GM12878 (cell line): Measurements from ENCODE around the gene DGKB. TPM values are rescaled to one million over a fixed set of nuclear protein-coding genes. Genes with fewer than 3 reads are reported as not detected.

Source experiments
- ATAC-seq: fragments of 200-7000 bp; cut with Tn5 transposase; 3 replicates; pipeline ENCODE4 v1.9.1; 2020; ENCODE audit warnings: mild to moderate bottlenecking, moderate library complexity
- BruUV-seq: library from RNA; stranded (reverse); fragments of 400-500 nt; replicated peaks from 2 replicates; lab custom pipeline; 2021; lab: Mats Ljungman, UMichigan
- CTCF ChIA-PET: fragments of 300-600 bp; sonication (Branson Sonifier 250); formaldehyde crosslinking; extraction: SDS; loops from one replicate; lab custom pipeline; 2021; ENCODE audit warnings: inconsistent platforms; lab: Yijun Ruan, JAX
- POLR2A ChIA-PET: fragments of 350-600 bp; formaldehyde crosslinking; extraction: SDS; loops from one replicate; lab custom pipeline; 2021; ENCODE audit warnings: inconsistent platforms; lab: Charles Lee
- RAD21 ChIA-PET: fragments of 300-600 bp; sonication (Branson Sonifier 250); formaldehyde crosslinking; loops from one replicate; lab custom pipeline; 2023; ENCODE audit warnings: antibody characterized with exemption; ENCODE audit not compliant: unreplicated experiment; lab: Charles Lee
- SMC1A ChIA-PET: fragments of 300-600 bp; sonication (Branson Sonifier 250); formaldehyde crosslinking; loops from one replicate; lab custom pipeline; 2023; ENCODE audit not compliant: unreplicated experiment, uncharacterized antibody; lab: Charles Lee
- DNase-seq: peaks from one replicate; pipeline ENCODE4 v3.0.0-alpha.2; 2011; ENCODE audit warnings: low read depth, low spot score
- FAIRE-seq: peaks from 3 replicates; lab custom pipeline; 2011; peaks lifted over from hg19 to GRCh38; lab: Jason Lieb, UNC
- H2AFZ ChIP-seq: 2 replicates; pipeline ENCODE4 v1.6.0; 2011; ENCODE audit warnings: low read depth, low read length, control low read depth; ENCODE audit not compliant: control insufficient read depth
- H3K27ac ChIP-seq: 2 replicates; pipeline ENCODE4 v1.5.1; 2011; ENCODE audit warnings: control low read depth; ENCODE audit not compliant: control insufficient read depth, insufficient read depth
- H3K27me3 ChIP-seq, 2 experiments: replicated peaks in 1 of 2; 2 replicates each; pipeline versions ENCODE4 v1.6.0 to v1.6.1; 2011; ENCODE audit warnings: low read length in 1 of 2; ENCODE audit not compliant: control insufficient read depth in 2 of 2, insufficient read depth in 2 of 2
- H3K36me3 ChIP-seq, 2 experiments: 2 replicates each; pipeline ENCODE4 v1.5.1; 2011; ENCODE audit warnings: low read length in 1 of 2; ENCODE audit not compliant: control insufficient read depth in 2 of 2, insufficient read depth in 2 of 2
- H3K4me1 ChIP-seq: 2 replicates; pipeline ENCODE4 v1.6.1; 2011; ENCODE audit warnings: mild to moderate bottlenecking, low read length, moderate library complexity, mixed read lengths; ENCODE audit not compliant: control insufficient read depth, insufficient read depth
- H3K4me2 ChIP-seq: 2 replicates; pipeline ENCODE4 v1.6.0; 2011; ENCODE audit warnings: control low read depth; ENCODE audit not compliant: control insufficient read depth, insufficient read depth
- H3K4me3 ChIP-seq: fragments of 200-600 bp; sonication (generic); 2 replicates; pipeline ENCODE4 v1.5.1; 2016
- H3K79me2 ChIP-seq: 2 replicates; pipeline ENCODE4 v1.6.0; 2011; ENCODE audit warnings: low read length; ENCODE audit not compliant: control insufficient read depth, insufficient read depth
- H3K9ac ChIP-seq: 2 replicates; pipeline ENCODE4 v1.8.0; 2011; ENCODE audit warnings: low read length, control low read depth, mixed read lengths; ENCODE audit not compliant: control insufficient read depth, insufficient read depth
- H3K9me3 ChIP-seq: replicated peaks from 3 replicates; pipeline ENCODE4 v1.5.1; 2011; ENCODE audit warnings: mild to moderate bottlenecking, low read length; ENCODE audit not compliant: control insufficient read depth, insufficient read depth
- H4K20me1 ChIP-seq: 2 replicates; pipeline ENCODE4 v1.6.0; 2011; ENCODE audit not compliant: control insufficient read depth, insufficient read depth
- ASH2L ChIP-seq: fragments of 300-600, 200-600 bp; sonication (generic); IDR thresholded peaks from 2 replicates; pipeline ENCODE4 v1.6.1; 2017; ENCODE audit warnings: low read depth, mild to moderate bottlenecking, borderline replicate concordance
- ATF7 ChIP-seq: fragments of 450-650 bp; IDR thresholded peaks from 2 replicates; pipeline ENCODE4 v1.6.1; 2016; ENCODE audit warnings: low read depth, mild to moderate bottlenecking
- E2F8 ChIP-seq: fragments of 450-650 bp; IDR thresholded peaks from 2 replicates; pipeline ENCODE4 v1.6.1; 2018; ENCODE audit warnings: mild to moderate bottlenecking, low read depth, moderate library complexity; ENCODE audit not compliant: partially characterized antibody
- LARP7 ChIP-seq: fragments of 450-650 bp; IDR thresholded peaks from 2 replicates; pipeline ENCODE4 v1.6.1; 2017; ENCODE audit warnings: mild to moderate bottlenecking
- PBX3 ChIP-seq: IDR thresholded peaks from 2 replicates; pipeline ENCODE4 v1.6.1; 2011; ENCODE audit warnings: mild to moderate bottlenecking, low read depth, low read length, moderate library complexity; ENCODE audit not compliant: insufficient replicate concordance
- SIX5 ChIP-seq: IDR thresholded peaks from 2 replicates; pipeline ENCODE4 v1.6.1; 2011; ENCODE audit warnings: mild to moderate bottlenecking, low read depth, low read length, moderate library complexity; ENCODE audit not compliant: severe bottlenecking
- SP1 ChIP-seq: IDR thresholded peaks from one replicate; pipeline ENCODE4 v1.6.1; 2011; ENCODE audit warnings: low read depth, low read length
- TAF1 ChIP-seq: IDR thresholded peaks from 2 replicates; pipeline ENCODE4 v1.6.1; 2011; ENCODE audit warnings: mild to moderate bottlenecking, low read depth, low read length, borderline replicate concordance
- USF2 ChIP-seq: IDR thresholded peaks from 2 replicates; pipeline ENCODE4 v1.6.1; 2011; ENCODE audit warnings: low read depth, low read length, improper control_type of control experiment, borderline replicate concordance
- ZBTB11 ChIP-seq: fragments of 450-650 bp; formaldehyde crosslinking; IDR thresholded peaks from 2 replicates; pipeline ENCODE4 v1.5.0; 2022; ENCODE audit warnings: mild to moderate bottlenecking, missing genetic modification characterization
- ZNF687 ChIP-seq: fragments of 450-650 bp; IDR thresholded peaks from 2 replicates; pipeline ENCODE4 v1.6.1; 2017; ENCODE audit warnings: mild to moderate bottlenecking, moderate library complexity
- ZSCAN29 ChIP-seq: fragments of 450-650 bp; IDR thresholded peaks from 2 replicates; pipeline ENCODE4 v1.6.1; 2017; ENCODE audit warnings: mild to moderate bottlenecking, moderate library complexity
- in situ Hi-C: fragments of 300-500 bp; cut with MboI; formaldehyde crosslinking; loops from 9 replicates; pipeline ENCODE4 v1.14.3; 2018; ENCODE audit warnings: mixed read lengths
- intact Hi-C: fragments of 100-400 bp; cut with micrococcal nuclease; formaldehyde crosslinking; loops from one replicate; pipeline ENCODE4 v1.14.2; 2022; ENCODE audit not compliant: unreplicated experiment
- polyA plus RNA-seq, 11 experiments: library from polyadenylated mRNA; depleted of rRNA in 4 of 11; unstranded in 6 of 11; stranded (reverse) in 5 of 11; fragments of >200 nt; fragmentation: Nextera tagmentation in 4 of 11; fragmentation: Illumina TruSeq in 1 of 11; extraction: Ambion mirVana in 4 of 11; extraction: Trizol in 1 of 11; gene quantifications; 1 replicate in 1 of 11; 2 replicates in 10 of 11; pipeline versions ENCODE4 v1.2.1 to v1.2.3, GENCODE V29; 2011 to 2016; ENCODE audit warnings: inconsistent platforms in 2 of 11, missing spikeins in 2 of 11, low read depth in 1 of 11
- total RNA-seq, 4 experiments: library from RNA; depleted of rRNA in 3 of 4; stranded (reverse); fragments of >200 nt in 3 of 4; fragmentation: Illumina TruSeq in 1 of 4; extraction: Trizol in 1 of 4; gene quantifications; 2 replicates each; pipeline versions ENCODE4 v1.2.1 to v1.2.3, GENCODE V29; 2013 to 2021

Gene DGKB
- total and polyA plus RNA-seq, 10 of the 15 experiments (the other 5 are each of a cell fraction or from before 2014, with no cell fraction given), result 0.02 to 0.10 (median 0.04) TPM; not detected in 6

- no peaks in the 10 kb centered on the region for H4K20me1 ChIP-seq
- SMC1A ChIA-PET, result interaction anchor here (1.5 kb wide), 1 partner anchor 10 kb away, joined by 4 read pairs; no protein-coding TSS in a partner anchor
- H3K4me2 ChIP-seq, result no peak overlapping the region
- no TSS peak for BruUV-seq
- H3K4me3 ChIP-seq, result no peak overlapping the region
- DNase-seq (no peak), ATAC-seq (no peak), FAIRE-seq (no peak)
- no peak overlapping the region for H2AFZ ChIP-seq
- in situ Hi-C loops (no loop called here), intact Hi-C loops (no loop called here)
- POLR2A ChIA-PET, result no interaction called here
- no peak overlapping the region for H3K9ac ChIP-seq
- no peaks in the 10 kb centered on the region for H3K79me2 ChIP-seq
- CTCF ChIA-PET, result interaction anchor here (1.0 kb wide), 1 partner anchor 18 kb away, joined by 4 read pairs; no protein-coding TSS in a partner anchor
- no peaks in the 10 kb centered on the region for H3K27me3 ChIP-seq
- no peaks in the 10 kb centered on the region for H3K4me1 ChIP-seq
- H3K9me3 ChIP-seq, result no peaks in the 10 kb centered on the region
- no peaks in the 10 kb centered on the region for H3K36me3 ChIP-seq
- RAD21 ChIA-PET, result no interaction called here
- no peak overlapping the region for H3K27ac ChIP-seq
- TF ChIP-seq PBX3, result no peak
- TF ChIP-seq LARP7, result no peak
- TF ChIP-seq E2F8, result no peak
- TF ChIP-seq TAF1, result no peak
- TF ChIP-seq SP1, result no peak
- TF ChIP-seq ZNF687, result no peak
- TF ChIP-seq ATF7, result no peak
- TF ChIP-seq ZBTB11, result no peak
- no peak for TF ChIP-seq SIX5
- TF ChIP-seq USF2, result no peak
- TF ChIP-seq ZSCAN29, result no peak
- TF ChIP-seq ASH2L, result no peak
Observed at GRCh38 chr7:14766747-14767146, 135.8 kb downstream of the DGKB start.
